VCaP (cell line): ENCODE data around the gene RHOB.

Experiments used
- H3K27ac ChIP-seq: fragments of 450-650 bp; 2 replicates; pipeline ENCODE4 v1.5.1; 2017
- TF ChIP-seq, protein P1 (sequence below): fragments of 450-650 bp; conservative IDR thresholded peaks from 2 replicates; pipeline ENCODE4 v1.5.1; 2017; ENCODE audit warnings: mild to moderate bottlenecking, moderate library complexity

The RHOB gene

DNA sequence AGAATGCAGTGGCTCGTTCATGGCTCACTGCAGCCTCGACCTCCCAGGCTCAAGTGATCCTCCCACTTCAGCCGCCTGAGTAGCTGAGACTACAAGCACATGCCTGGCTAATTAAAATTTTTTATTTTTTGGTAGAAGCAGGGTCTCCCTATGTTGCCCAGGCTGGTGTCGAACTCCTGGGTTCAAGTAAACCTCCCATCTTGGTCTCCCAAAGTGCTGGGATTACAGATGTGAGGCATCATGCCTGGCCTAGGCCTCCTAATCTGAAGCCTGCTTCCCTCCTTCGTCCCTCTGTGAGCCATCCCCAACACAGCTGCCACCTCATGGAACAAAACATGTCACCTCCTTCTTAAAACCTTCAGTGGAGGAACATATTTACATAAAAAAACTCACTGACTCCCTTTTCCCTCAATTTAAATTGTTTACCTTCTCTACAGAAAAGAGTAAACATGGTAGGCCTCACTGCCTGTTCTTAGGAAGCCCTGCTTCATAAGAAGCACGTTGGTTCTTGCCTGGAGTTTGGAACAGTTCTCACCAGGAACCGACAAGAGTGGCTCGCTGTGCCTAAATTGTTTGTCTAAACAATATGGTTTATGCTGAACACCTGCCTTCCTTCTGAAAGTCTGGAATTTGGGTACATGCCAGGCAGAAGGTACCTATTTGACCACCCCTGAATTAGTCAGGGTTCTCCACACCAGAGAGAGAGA is 12.1 kb upstream of the RHOB start:
- TF ChIP-seq, protein P1, sequence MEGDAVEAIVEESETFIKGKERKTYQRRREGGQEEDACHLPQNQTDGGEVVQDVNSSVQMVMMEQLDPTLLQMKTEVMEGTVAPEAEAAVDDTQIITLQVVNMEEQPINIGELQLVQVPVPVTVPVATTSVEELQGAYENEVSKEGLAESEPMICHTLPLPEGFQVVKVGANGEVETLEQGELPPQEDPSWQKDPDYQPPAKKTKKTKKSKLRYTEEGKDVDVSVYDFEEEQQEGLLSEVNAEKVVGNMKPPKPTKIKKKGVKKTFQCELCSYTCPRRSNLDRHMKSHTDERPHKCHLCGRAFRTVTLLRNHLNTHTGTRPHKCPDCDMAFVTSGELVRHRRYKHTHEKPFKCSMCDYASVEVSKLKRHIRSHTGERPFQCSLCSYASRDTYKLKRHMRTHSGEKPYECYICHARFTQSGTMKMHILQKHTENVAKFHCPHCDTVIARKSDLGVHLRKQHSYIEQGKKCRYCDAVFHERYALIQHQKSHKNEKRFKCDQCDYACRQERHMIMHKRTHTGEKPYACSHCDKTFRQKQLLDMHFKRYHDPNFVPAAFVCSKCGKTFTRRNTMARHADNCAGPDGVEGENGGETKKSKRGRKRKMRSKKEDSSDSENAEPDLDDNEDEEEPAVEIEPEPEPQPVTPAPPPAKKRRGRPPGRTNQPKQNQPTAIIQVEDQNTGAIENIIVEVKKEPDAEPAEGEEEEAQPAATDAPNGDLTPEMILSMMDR, result no peak

DNA sequence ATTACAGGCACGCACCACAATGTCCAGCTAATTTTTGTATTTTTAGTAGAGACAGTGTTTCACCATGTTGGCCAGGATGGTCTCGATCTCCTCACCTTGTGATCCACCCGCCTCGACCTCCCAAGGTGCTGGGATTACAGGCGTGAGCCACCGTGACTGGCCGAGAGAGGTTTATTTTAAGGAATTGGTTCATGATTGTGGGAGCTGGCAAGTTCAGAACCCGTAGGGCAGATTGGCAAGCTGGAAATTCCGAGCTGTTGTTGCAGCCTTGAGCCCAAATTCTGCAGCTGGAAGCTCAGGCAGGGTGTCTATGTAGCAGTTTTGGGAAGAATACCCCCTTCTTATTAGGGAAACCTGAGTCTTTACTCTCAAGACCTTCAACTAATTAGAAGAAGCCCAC is 11.4 kb upstream of the RHOB start:
- peak overlapping the region; percentile 54 for H3K27ac ChIP-seq

More for the DNA sequence above, 12.1 kb upstream of the RHOB start:
- H3K27ac ChIP-seq, result peak overlapping the region; percentile 54

DNA sequence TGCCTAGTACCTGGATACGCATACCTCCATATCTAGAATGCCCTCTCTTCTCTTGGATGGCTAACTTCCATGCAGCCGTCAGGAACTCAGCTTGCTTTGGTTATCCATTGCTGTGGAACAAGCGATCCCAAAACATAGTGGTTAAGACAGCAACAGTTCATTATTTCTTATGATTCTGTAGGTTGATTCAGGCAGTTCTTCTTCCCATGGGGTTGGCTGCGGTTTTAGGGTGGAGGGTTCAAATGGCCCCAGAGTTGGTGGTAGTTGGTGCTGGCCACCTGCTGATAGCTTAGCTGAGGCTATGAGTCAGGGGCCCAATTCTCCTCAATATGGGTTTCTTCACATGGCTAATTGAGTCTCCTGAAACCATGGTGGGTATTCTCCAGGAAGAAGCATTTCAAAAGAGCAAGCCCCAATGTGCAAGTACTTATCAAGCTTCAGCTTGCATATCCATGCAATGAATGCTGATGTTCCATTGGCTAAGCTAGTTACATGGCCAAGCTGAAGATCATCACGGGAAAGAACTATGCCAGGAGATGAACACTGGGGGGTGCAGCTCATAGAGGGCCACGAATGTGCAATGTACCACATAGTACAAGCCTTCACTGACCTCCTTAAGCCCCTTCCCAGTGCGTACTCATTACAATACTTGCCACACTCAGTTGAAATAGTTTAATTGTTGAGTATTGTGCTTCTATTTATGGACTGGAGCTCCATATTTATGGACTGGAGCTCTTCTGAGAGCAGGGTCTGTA is 10.0 kb upstream of the RHOB start:
- H3K27ac ChIP-seq, result no peak overlapping the region
- TF ChIP-seq, protein P1, result no peak

DNA sequence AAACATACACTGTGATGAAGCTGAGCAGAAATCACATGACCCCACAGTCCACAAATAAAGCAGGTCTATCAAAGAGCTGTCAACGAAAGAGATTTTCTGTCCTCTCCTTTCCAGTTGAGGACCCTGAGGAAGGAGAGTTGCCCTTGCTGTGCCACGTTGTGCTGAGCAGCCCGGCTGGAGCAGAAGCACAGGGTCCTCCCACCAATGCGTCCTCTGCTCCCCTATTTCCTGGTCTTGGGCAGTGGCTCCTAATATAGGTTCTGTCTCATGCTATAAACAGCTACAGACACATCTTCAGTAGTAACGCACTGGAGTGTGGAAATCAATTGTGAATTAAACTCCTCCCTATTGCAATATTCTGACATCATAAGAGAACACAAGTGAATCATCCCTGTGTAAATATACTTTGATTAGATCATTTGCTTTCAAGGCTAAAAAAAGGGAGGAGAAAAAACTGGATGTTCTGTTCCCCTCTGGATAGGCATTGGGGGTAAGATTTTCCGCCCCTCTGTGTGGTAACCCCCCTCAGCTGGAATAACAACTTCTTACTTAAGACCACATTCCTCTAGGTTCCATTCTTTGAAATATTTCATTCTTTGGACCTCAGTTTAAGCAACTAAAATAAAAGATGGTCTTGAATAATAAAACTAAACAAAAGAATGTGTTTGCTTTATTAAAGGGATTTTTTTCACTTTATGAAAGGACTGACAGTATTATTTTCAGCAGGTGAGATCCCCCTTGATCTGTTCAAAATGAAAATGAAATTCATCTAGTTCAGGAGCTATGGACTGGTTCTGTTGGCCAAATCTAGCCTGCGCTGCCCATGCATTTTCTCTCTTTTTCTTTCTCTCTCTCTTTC is 8.3 kb upstream of the RHOB start:
- no peak overlapping the region for H3K27ac ChIP-seq
- TF ChIP-seq, protein P1, result no peak

DNA sequence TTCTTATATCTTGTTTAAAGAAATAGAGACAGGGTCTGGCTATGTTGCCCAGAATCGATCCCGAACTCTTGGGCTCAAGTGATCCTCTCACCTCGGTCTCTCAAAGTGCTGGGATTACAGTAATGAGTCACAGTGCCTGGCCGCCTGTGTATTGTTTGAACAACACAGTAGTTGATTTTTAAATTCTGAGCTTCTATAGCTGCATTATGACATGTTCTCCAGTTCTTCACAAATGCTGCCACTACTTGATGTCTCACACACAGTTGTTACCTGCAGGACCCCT is 7.7 kb upstream of the RHOB start:
- TF ChIP-seq, protein P1, result no peak
- H3K27ac ChIP-seq, result no peak overlapping the region

DNA sequence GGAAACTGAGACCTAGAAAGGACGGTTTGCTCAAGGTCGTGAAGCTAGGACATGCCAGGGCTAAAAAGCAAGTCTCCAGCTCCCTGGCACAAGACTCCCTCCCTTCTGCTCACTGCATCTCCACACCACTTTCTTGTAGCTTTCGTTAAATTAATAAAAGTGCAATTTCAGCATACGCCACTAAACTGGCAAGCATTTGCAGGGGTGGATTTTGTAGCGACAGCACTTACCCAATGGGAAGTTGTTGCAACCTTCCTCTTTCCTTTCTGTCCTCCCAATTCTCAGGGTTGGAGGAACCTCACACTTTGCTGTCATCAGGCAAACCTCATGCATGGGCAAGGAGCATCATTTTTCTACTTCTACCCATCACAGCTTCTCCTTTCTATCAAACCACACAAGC is 7.4 kb upstream of the RHOB start:
- TF ChIP-seq, protein P1, result no peak
- no peak overlapping the region for H3K27ac ChIP-seq

DNA sequence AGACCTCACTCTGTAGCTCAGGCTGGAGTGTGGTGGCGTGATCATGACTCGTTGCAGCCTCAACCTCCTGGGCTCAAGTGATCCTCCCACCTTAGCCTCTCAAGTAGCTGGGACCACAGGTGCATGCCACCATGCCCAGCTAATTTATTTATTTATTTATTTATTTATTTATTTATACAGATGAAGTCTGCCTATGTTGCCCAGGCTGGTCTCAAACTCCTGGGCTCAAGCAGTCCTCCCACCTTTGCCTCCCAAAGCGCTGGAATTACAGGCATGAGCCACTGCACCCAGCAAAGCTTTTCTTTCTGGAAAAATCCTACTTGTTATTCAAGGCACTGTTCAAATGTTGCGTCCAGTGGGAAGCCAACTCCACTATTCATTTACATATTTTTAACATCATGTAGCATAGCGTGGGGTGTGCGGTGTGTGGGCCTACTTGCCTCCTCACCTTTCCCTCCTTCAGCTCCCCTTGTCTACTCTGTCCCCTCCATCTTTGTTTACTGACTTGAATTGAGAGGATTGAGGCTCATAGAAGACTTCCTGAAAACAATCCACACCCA is 6.8 kb upstream of the RHOB start:
- TF ChIP-seq, protein P1, result no peak
- H3K27ac ChIP-seq, result no peak overlapping the region
